Colonic mucosa (tissue), 4 donors: ENCODE data around the gene CST9. TPM values are rescaled to one million over a fixed set of nuclear protein-coding genes. Genes with fewer than 3 reads are reported as not detected.

Experiments used
- DNase-seq: peaks from one replicate; pipeline ENCODE4 v3.0.0-alpha.2; 2020
- H3K27ac ChIP-seq: fragments of 200-600 bp; one replicate; pipeline ENCODE4 v1.8.0; 2021
- H3K27me3 ChIP-seq: fragments of 200-600 bp; one replicate; pipeline ENCODE4 v1.8.0; 2021
- H3K36me3 ChIP-seq: fragments of 200-600 bp; one replicate; pipeline ENCODE4 v1.8.0; 2021
- H3K4me1 ChIP-seq: fragments of 200-600 bp; one replicate; pipeline ENCODE4 v1.8.0; 2021; ENCODE audit warnings: mild to moderate bottlenecking
- H3K4me3 ChIP-seq: fragments of 200-600 bp; one replicate; pipeline ENCODE4 v1.8.0; 2021
- H3K9ac ChIP-seq, 2 donors: one replicate each; pipeline ENCODE4 v1.7.0; 2013; ENCODE audit warnings: control low read depth in 2 of 2, low read depth in 2 of 2, low read length in 2 of 2
- H3K9me3 ChIP-seq: fragments of 200-600 bp; one replicate; pipeline ENCODE4 v1.8.0; 2021
- CTCF ChIP-seq: fragments of 200-600 bp; IDR thresholded peaks from one replicate; pipeline ENCODE4 v1.8.0; 2022; ENCODE audit warnings: antibody characterized with exemption, mild to moderate bottlenecking
- intact Hi-C: fragments of 100-400 bp; cut with DNase I; formaldehyde crosslinking; loops from one replicate; pipeline ENCODE4 v1.14.1; 2022
- total RNA-seq, 2 donors: library from RNA; stranded (reverse); fragmentation: NEBNext Ultra II Directional in 1 of 2; extraction: Animal tissue kit (Norgen Biotek cat#: 25700) in 1 of 2; gene quantifications; one replicate each; pipeline ENCODE4 v1.2.1, GENCODE V29; 2021
- donor health status: healthy.
- donor health status: DM: no; HTN: no; CAD: no.
- donor health status: DM: no; HTN: no; CAD: no.

The CST9 gene
- total RNA-seq, 2 donors from 2014 or later: not detected

GRCh38 chr20:23614163-23614562, 8.4 kb upstream of the CST9 start:
- no peak overlapping the region for H3K27ac ChIP-seq
- intact Hi-C loops: no loop called here
- no peaks in the 10 kb centered on the region for H3K9me3 ChIP-seq
- peak; percentile 15 for DNase-seq
- no peaks in the 10 kb centered on the region for H3K27me3 ChIP-seq
- H3K4me3 ChIP-seq: no peak overlapping the region
- no peak for TF ChIP-seq CTCF
- H3K4me1 ChIP-seq: no peaks in the 10 kb centered on the region
- H3K9ac ChIP-seq: no peak overlapping the region
- H3K36me3 ChIP-seq: no peaks in the 10 kb centered on the region

GRCh38 chr20:23613676-23614075, 8.0 kb upstream of the CST9 start:
- H3K36me3 ChIP-seq: no peaks in the 10 kb centered on the region
- H3K4me1 ChIP-seq: no peaks in the 10 kb centered on the region
- no peak overlapping the region for H3K27ac ChIP-seq
- no peak for TF ChIP-seq CTCF
- H3K9ac ChIP-seq: no peak overlapping the region
- no peaks in the 10 kb centered on the region for H3K27me3 ChIP-seq
- H3K9me3 ChIP-seq: no peaks in the 10 kb centered on the region
- H3K4me3 ChIP-seq: no peak overlapping the region
- DNase-seq: peak; percentile 35
- intact Hi-C loops: no loop called here

GRCh38 chr20:23612396-23612795, 6.7 kb upstream of the CST9 start:
- Histone ChIP-seq H3K4me3 (no peak overlapping the region), H3K27ac (no peak overlapping the region)
- intact Hi-C loops: no loop called here

GRCh38 chr20:23609486-23610109, 3.9 kb upstream of the CST9 start:
- Histone ChIP-seq H3K27me3 (no peaks in the 10 kb centered on the region), H3K4me1 (no peaks in the 10 kb centered on the region), H3K27ac (no peak overlapping the region), H3K9me3 (no peaks in the 10 kb centered on the region), H3K4me3 (no peak overlapping the region), H3K36me3 (no peaks in the 10 kb centered on the region), H3K9ac (no peak overlapping the region)
- no peak for TF ChIP-seq CTCF
- no peak for DNase-seq
- intact Hi-C loops: loop anchor here (5.0 kb wide), 1 partner anchor 167 kb away; no protein-coding TSS in a partner anchor

More at GRCh38 chr20:23612396-23612795, 6.7 kb upstream of the CST9 start:
- no peak overlapping the region for H3K9ac ChIP-seq
- no peaks in the 10 kb centered on the region for H3K4me1 ChIP-seq
- H3K36me3 ChIP-seq: no peaks in the 10 kb centered on the region
- H3K27me3 ChIP-seq: no peaks in the 10 kb centered on the region
- DNase-seq: no peak
- no peaks in the 10 kb centered on the region for H3K9me3 ChIP-seq
- no peak for TF ChIP-seq CTCF

GRCh38 chr20:23608251-23608846, 2.6 kb upstream of the CST9 start:
- Histone ChIP-seq H3K9me3 (no peaks in the 10 kb centered on the region), H3K4me1 (no peaks in the 10 kb centered on the region), H3K27me3 (no peaks in the 10 kb centered on the region), H3K9ac (no peak overlapping the region), H3K36me3 (no peaks in the 10 kb centered on the region), H3K27ac (no peak overlapping the region), H3K4me3 (no peak overlapping the region)
- peak; percentile 10 for DNase-seq
- intact Hi-C loops: loop anchor here (5.0 kb wide), 1 partner anchor 166 kb away; no protein-coding TSS in a partner anchor
- TF ChIP-seq CTCF: no peak
